CD14-positive monocyte (primary cell): Measurements from ENCODE around the gene LYRM4. TPM values are rescaled to one million over a fixed set of nuclear protein-coding genes. Genes with fewer than 3 reads are reported as not detected.

Source experiments
- DNase-seq, 3 donors: peaks; one replicate each; pipeline ENCODE4 v3.0.0-alpha.2; 2011 to 2022
- H2AFZ ChIP-seq: 2 replicates; pipeline ENCODE4 v1.6.0; 2012; ENCODE audit warnings: mild to moderate bottlenecking, low read depth, low read length, inconsistent platforms; ENCODE audit not compliant: insufficient read depth, poor library complexity, severe bottlenecking
- H3K27ac ChIP-seq, 2 donors: 1 replicate in 1 of 2; 2 replicates in 1 of 2; pipeline ENCODE4 v1.5.1; 2012 to 2013; ENCODE audit warnings: low read length in 2 of 2, control low read depth in 1 of 2, inconsistent platforms in 1 of 2, low read depth in 1 of 2, mild to moderate bottlenecking in 1 of 2
- H3K27me3 ChIP-seq, 2 donors: one replicate each; pipeline versions ENCODE4 v1.6.0 to v1.6.1; 2011 to 2013; ENCODE audit warnings: low read length in 2 of 2; ENCODE audit not compliant: control insufficient read depth in 2 of 2, insufficient read depth in 2 of 2
- H3K36me3 ChIP-seq, 2 donors: replicated peaks in 1 of 2; 1 replicate in 1 of 2; 2 replicates in 1 of 2; pipeline versions ENCODE4 v1.5.1 to v1.6.1; 2012 to 2013; ENCODE audit warnings: low read length in 2 of 2, control low read depth in 1 of 2, inconsistent platforms in 1 of 2, mild to moderate bottlenecking in 1 of 2; ENCODE audit not compliant: insufficient read depth in 2 of 2, control insufficient read depth in 1 of 2
- H3K4me1 ChIP-seq, 2 donors: 1 replicate in 1 of 2; 2 replicates in 1 of 2; pipeline versions ENCODE4 v1.5.1 to v1.6.1; 2012 to 2013; ENCODE audit warnings: low read length in 2 of 2, control low read depth in 1 of 2, inconsistent platforms in 1 of 2, mild to moderate bottlenecking in 1 of 2, moderate library complexity in 1 of 2; ENCODE audit not compliant: insufficient read depth in 2 of 2, control insufficient read depth in 1 of 2
- H3K4me2 ChIP-seq: replicated peaks from 2 replicates; pipeline ENCODE3; 2012; ENCODE audit warnings: low read length, moderate library complexity, mild to moderate bottlenecking; ENCODE audit not compliant: poor library complexity, severe bottlenecking; ENCODE audit errors: extremely low read depth
- H3K4me3 ChIP-seq, 3 experiments: fragments of 200-600 bp in 1 of 3; sonication (generic) in 1 of 3; replicated peaks in 1 of 3; 1 replicate in 2 of 3; 2 replicates in 1 of 3; pipeline ENCODE4 v1.5.1; 2011 to 2013; ENCODE audit warnings: low read length in 3 of 3, mild to moderate bottlenecking in 3 of 3, control low read depth in 2 of 3, low read depth in 2 of 3, inconsistent platforms in 1 of 3, moderate library complexity in 1 of 3
- H3K79me2 ChIP-seq: 2 replicates; pipeline ENCODE4 v1.6.0; 2012; ENCODE audit warnings: mild to moderate bottlenecking, control low read depth, inconsistent platforms, low read length, moderate library complexity; ENCODE audit not compliant: insufficient read depth
- H3K9ac ChIP-seq: 2 replicates; pipeline ENCODE4 v1.6.0; 2017; ENCODE audit warnings: low read length, mild to moderate bottlenecking; ENCODE audit not compliant: insufficient read depth, poor library complexity, severe bottlenecking
- H3K9me3 ChIP-seq, 2 donors: replicated peaks in 1 of 2; 1 replicate in 1 of 2; 2 replicates in 1 of 2; pipeline versions ENCODE4 v1.5.1 to v1.6.1; 2012 to 2013; ENCODE audit warnings: low read length in 2 of 2, control low read depth in 1 of 2; ENCODE audit not compliant: control insufficient read depth in 1 of 2, insufficient read depth in 1 of 2
- H4K20me1 ChIP-seq: 2 replicates; pipeline ENCODE4 v1.6.0; 2012; ENCODE audit warnings: mild to moderate bottlenecking, low read length, control low read depth, moderate library complexity; ENCODE audit not compliant: insufficient read depth
- H3K27ac Mint-ChIP-seq, 7 donors: one replicate each; pipeline ENCODE4 v1.8.0; 2020; ENCODE audit warnings: mild to moderate bottlenecking in 7 of 7, mixed read lengths in 7 of 7, moderate library complexity in 6 of 7, inconsistent platforms in 2 of 7
- H3K27me3 Mint-ChIP-seq, 3 donors: one replicate each; pipeline ENCODE4 v1.8.0; 2021 to 2022; ENCODE audit warnings: low read depth in 3 of 3, mild to moderate bottlenecking in 3 of 3, mixed read lengths in 3 of 3, moderate library complexity in 3 of 3, inconsistent platforms in 1 of 3
- H3K36me3 Mint-ChIP-seq, 2 donors: one replicate each; pipeline ENCODE4 v1.8.0; 2020; ENCODE audit warnings: mixed read lengths in 2 of 2, inconsistent platforms in 1 of 2, mild to moderate bottlenecking in 1 of 2
- H3K4me1 Mint-ChIP-seq: one replicate; pipeline ENCODE4 v1.8.0; 2020; ENCODE audit warnings: mild to moderate bottlenecking, mixed read lengths
- H3K4me3 Mint-ChIP-seq, 2 donors: one replicate each; pipeline ENCODE4 v1.8.0; 2020; ENCODE audit warnings: mild to moderate bottlenecking in 2 of 2, mixed read lengths in 2 of 2, moderate library complexity in 1 of 2
- H3K9me3 Mint-ChIP-seq, 7 donors: one replicate each; pipeline ENCODE4 v1.8.0; 2020 to 2022; ENCODE audit warnings: mixed read lengths in 7 of 7, mild to moderate bottlenecking in 6 of 7, moderate library complexity in 6 of 7, inconsistent platforms in 2 of 7
- WGBS: methylation state at CpG from one replicate; pipeline ENCODE4 v1.1.5; 2013; ENCODE audit warnings: missing lambda C conversion rate; ENCODE audit not compliant: insufficient coverage; 5-methylcytosine and 5-hydroxymethylcytosine counted together
- intact Hi-C, 2 donors: fragments of 100-400 bp; cut with micrococcal nuclease; formaldehyde crosslinking; loops; one replicate each; pipeline versions ENCODE4 v1.15.0 to v1.15.1; 2023
- polyA plus RNA-seq, 3 donors: library from polyadenylated mRNA; depleted of rRNA in 1 of 3; unstranded in 2 of 3; stranded (reverse) in 1 of 3; fragments of 300-500 nt in 2 of 3; fragments of >200 nt in 1 of 3; fragmentation: Illumina TruSeq in 2 of 3; gene quantifications; 1 replicate in 2 of 3; 2 replicates in 1 of 3; pipeline ENCODE4 v1.2.3, GENCODE V29; 2012 to 2021
- TF ChIP-seq, protein P1 (sequence below): fragments of 200-600 bp; IDR thresholded peaks from one replicate; pipeline ENCODE4 v1.8.0; 2022; ENCODE audit warnings: antibody characterized with exemption, mild to moderate bottlenecking

The LYRM4 gene
- polyA plus RNA-seq, 3 donors: 13.7 to 19.6 (median 18.1) TPM

DNA sequence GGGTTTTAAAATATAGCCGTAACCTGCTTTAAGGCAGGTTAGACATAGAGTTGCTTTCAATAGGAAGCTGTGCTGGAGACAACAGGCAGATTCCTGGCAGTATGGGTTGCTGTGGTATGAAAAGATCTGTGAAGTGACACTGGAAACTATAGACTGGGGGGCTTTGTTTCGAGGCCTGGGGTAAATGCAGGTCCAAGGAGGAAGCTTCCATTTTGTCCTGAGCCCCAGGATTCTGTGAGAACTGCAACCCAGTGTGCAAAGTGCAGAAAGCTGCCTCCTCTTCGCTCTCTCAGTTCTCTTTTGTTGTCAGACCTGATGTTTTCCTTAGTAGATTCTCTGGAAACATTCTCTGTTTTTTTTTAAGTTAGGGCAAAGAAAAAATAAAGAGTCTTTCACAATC is 86.9 kb downstream of the LYRM4 start:
- Mint-ChIP-seq H3K27me3 (peaks cover 0 to 2% (median 2%) of the 10 kb centered on the region in 3 donors), H3K27ac (no peak overlapping the region), H3K4me3 (no peak overlapping the region), H3K36me3 (no peaks in the 10 kb centered on the region), H3K9me3 (no peaks in the 10 kb centered on the region), H3K4me1 (peaks cover 27% of the 10 kb centered on the region)
- DNase-seq: no peak
- TF ChIP-seq, protein P1, sequence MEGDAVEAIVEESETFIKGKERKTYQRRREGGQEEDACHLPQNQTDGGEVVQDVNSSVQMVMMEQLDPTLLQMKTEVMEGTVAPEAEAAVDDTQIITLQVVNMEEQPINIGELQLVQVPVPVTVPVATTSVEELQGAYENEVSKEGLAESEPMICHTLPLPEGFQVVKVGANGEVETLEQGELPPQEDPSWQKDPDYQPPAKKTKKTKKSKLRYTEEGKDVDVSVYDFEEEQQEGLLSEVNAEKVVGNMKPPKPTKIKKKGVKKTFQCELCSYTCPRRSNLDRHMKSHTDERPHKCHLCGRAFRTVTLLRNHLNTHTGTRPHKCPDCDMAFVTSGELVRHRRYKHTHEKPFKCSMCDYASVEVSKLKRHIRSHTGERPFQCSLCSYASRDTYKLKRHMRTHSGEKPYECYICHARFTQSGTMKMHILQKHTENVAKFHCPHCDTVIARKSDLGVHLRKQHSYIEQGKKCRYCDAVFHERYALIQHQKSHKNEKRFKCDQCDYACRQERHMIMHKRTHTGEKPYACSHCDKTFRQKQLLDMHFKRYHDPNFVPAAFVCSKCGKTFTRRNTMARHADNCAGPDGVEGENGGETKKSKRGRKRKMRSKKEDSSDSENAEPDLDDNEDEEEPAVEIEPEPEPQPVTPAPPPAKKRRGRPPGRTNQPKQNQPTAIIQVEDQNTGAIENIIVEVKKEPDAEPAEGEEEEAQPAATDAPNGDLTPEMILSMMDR: no peak
- no peak overlapping the region for H3K27ac ChIP-seq
- no peaks in the 10 kb centered on the region for H3K9me3 ChIP-seq
- no peak overlapping the region for H3K4me3 ChIP-seq
- no peak overlapping the region for H3K4me2 ChIP-seq
- no peaks in the 10 kb centered on the region for H3K79me2 ChIP-seq
- intact Hi-C loops: no loop called here
- no peaks in the 10 kb centered on the region for H3K27me3 ChIP-seq
- no peak overlapping the region for H3K9ac ChIP-seq
- H2AFZ ChIP-seq: no peak overlapping the region
- no peaks in the 10 kb centered on the region for H4K20me1 ChIP-seq
- H3K4me1 ChIP-seq: peaks cover 10 to 14% of the 10 kb centered on the region in 2 donors
- no peaks in the 10 kb centered on the region for H3K36me3 ChIP-seq
- 93% methylated on average over 2 of the region's 3 CpGs for WGBS

DNA sequence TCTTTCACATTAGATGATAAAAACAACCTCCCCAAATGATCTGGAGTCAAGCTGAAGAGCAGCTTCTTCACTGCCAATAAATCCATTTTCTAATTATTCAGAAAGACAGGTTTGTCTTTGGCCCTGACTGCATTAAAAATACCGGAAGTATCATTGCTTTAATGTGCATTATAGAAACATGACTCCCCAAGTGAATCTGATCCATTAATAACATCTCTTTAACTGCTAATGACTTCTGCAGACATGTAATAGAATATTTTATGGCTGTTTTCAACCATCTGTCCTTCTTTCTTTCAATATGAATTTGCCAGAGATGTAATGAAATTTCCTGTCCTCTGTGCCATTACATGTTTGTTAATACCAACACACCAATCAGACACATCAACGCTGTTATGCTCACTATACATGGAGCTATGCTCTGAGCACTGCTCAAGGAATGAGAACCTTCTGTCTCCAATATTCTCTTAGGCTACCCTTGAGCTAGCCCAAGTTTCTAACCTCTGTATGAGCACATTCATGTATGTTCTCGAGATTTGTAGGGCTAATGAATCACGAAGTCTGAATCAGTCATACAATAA is 87.8 kb downstream of the LYRM4 start:
- Histone ChIP-seq H3K9me3 (no peaks in the 10 kb centered on the region), H3K4me1 (peaks cover 10 to 14% of the 10 kb centered on the region in 2 donors), H3K79me2 (no peaks in the 10 kb centered on the region), H3K9ac (no peak overlapping the region), H3K4me2 (no peak overlapping the region), H3K36me3 (no peaks in the 10 kb centered on the region), H2AFZ (no peak overlapping the region), H3K4me3 (no peak overlapping the region), H4K20me1 (no peaks in the 10 kb centered on the region), H3K27me3 (no peaks in the 10 kb centered on the region), H3K27ac (no peak overlapping the region)
- Mint-ChIP-seq H3K4me3 (no peak overlapping the region), H3K36me3 (no peaks in the 10 kb centered on the region), H3K9me3 (no peaks in the 10 kb centered on the region), H3K27me3 (peaks cover 0 to 2% (median 2%) of the 10 kb centered on the region in 3 donors), H3K4me1 (peaks cover 27% of the 10 kb centered on the region), H3K27ac (no peak overlapping the region)
- intact Hi-C loops: no loop called here
- TF ChIP-seq, protein P1: no peak
- WGBS: no CpG with 5 or more reads among the region's 4 CpGs
- no peak for DNase-seq
